ENCODE data around the gene BTBD16. TPM values are rescaled to one million over a fixed set of nuclear protein-coding genes. Genes with fewer than 3 reads are reported as not detected.

Gene BTBD16
- total RNA-seq, 2 experiments from 2014 or later, result 0.06 TPM; not detected in 1

DNA sequence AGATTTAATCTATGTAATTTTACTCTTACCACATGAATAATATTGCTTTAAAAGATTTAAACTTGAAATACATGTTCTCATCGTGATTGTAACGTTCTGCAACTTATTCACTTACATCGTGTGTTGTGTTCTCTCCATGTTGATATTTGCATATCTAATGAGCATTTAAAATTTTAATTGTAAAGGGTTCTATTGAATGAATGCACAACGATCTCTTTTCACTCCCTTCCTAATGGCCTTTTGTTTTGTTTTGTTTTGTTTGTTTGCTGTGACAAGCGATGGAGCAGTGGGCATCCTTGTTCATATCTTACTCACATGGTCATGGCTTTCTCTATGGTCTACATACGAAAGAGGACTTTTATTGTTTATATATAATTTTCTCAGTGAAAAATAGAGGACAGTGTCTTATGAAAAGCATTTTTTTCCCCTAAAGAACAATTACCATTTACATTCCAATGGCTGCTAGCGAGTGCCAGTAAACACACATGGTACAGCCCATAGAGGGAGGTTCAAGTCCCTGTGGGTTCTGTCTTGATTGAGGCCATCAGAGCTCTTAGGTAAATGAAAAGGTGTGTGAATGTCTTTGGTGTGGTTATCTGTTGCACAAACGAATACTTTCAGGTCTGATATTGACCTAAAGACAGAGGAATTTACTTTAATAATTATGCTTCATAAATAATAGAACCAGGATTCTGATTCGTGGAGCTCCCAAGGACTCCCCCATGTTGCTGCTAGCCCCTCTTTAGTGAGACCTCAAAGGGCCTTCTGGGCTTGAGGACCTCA is 32.4 kb downstream of the BTBD16 start:
- ChIA-PET CTCF (ENCODE audit: unreplicated experiment) (no interaction called here), POLR2A (interaction anchor here (0.5 to 0.6 kb wide), 2 partner anchors 71 to 83 kb away, joined by 3 read pairs; no protein-coding TSS in a partner anchor)
- H2AFZ ChIP-seq (ENCODE audit: low read length), result no peak overlapping the region
- peaks cover 34% of the 10 kb centered on the region for H3K4me1 ChIP-seq (ENCODE audit: insufficient read depth, low read length, poor library complexity, severe bottlenecking)
- H3K9me2 ChIP-seq (ENCODE audit: insufficient read depth, low read length), result no peaks in the 10 kb centered on the region
- peaks cover 13% of the 10 kb centered on the region; the same call in 1 of the 2 replicates for H3K9me3 ChIP-seq (ENCODE audit: low read length)
- DNase-seq (ENCODE audit: low spot score), result no peak
- BruUV-seq (replicated peaks), result no TSS peak
- no peak overlapping the region for H3K27ac ChIP-seq (ENCODE audit: low read depth, low read length, poor library complexity, severe bottlenecking)
- no peaks in the 10 kb centered on the region for H3K36me3 ChIP-seq (ENCODE audit: insufficient read depth, low read length)
- H4K20me1 ChIP-seq (ENCODE audit: insufficient read depth, low read length), result no peaks in the 10 kb centered on the region
- no peak overlapping the region for H3K4me3 ChIP-seq (ENCODE audit: low read depth, low read length, poor library complexity, severe bottlenecking)
- no peak for TF ChIP-seq EZH2phosphoT487 (IDR thresholded peaks at IDR 0.05; ENCODE audit: borderline replicate concordance, low read depth, low read length)
- TF ChIP-seq, protein P1, sequence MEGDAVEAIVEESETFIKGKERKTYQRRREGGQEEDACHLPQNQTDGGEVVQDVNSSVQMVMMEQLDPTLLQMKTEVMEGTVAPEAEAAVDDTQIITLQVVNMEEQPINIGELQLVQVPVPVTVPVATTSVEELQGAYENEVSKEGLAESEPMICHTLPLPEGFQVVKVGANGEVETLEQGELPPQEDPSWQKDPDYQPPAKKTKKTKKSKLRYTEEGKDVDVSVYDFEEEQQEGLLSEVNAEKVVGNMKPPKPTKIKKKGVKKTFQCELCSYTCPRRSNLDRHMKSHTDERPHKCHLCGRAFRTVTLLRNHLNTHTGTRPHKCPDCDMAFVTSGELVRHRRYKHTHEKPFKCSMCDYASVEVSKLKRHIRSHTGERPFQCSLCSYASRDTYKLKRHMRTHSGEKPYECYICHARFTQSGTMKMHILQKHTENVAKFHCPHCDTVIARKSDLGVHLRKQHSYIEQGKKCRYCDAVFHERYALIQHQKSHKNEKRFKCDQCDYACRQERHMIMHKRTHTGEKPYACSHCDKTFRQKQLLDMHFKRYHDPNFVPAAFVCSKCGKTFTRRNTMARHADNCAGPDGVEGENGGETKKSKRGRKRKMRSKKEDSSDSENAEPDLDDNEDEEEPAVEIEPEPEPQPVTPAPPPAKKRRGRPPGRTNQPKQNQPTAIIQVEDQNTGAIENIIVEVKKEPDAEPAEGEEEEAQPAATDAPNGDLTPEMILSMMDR (conservative IDR thresholded peaks at IDR 0.05; ENCODE audit: low read length), result no peak
- no peak overlapping the region for H3K4me2 ChIP-seq (ENCODE audit: low read length)
- H3K79me2 ChIP-seq (ENCODE audit: insufficient read depth, low read depth, low read length), result no peaks in the 10 kb centered on the region
- intact Hi-C loops (cut with micrococcal nuclease; ENCODE audit: unreplicated experiment), result no loop called here

DNA sequence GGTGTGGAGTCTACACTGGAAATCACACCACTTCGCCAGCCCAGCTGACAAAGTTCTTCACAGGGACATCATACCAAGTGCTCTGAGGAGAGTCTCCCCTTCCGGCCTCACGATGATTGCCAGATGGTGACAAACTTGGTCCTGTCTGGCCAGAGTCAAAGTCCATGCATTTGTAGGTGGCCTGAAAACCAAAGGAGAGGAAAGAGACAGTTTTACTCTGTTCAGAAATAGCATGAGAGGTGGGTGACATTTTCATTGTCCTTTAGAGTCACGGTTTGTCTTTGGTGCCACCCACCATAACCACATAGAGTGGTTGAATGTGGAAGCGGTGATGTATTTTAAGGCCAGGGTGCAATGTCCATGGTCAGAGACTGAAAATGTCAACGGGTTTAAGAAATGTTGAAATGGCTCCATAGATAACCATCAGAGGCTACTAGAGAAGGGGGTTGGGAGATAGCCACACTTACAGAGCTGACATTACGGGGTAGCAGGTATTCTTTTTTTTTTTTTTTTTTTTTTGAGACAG is 33.0 kb downstream of the BTBD16 start:
- intact Hi-C loops (cut with micrococcal nuclease; ENCODE audit: unreplicated experiment), result no loop called here
- no peak for TF ChIP-seq EZH2phosphoT487 (IDR thresholded peaks at IDR 0.05; ENCODE audit: borderline replicate concordance, low read depth, low read length)
- TF ChIP-seq, protein P1 (conservative IDR thresholded peaks at IDR 0.05; ENCODE audit: low read length), result no peak
- BruUV-seq (replicated peaks), result no TSS peak

More for the DNA sequence above, 33.0 kb downstream of the BTBD16 start:
- Histone ChIP-seq H4K20me1 (ENCODE audit: insufficient read depth, low read length) (no peaks in the 10 kb centered on the region), H3K79me2 (ENCODE audit: insufficient read depth, low read depth, low read length) (no peaks in the 10 kb centered on the region), H3K4me1 (ENCODE audit: insufficient read depth, low read length, poor library complexity, severe bottlenecking) (peaks cover 37% of the 10 kb centered on the region), H3K4me2 (ENCODE audit: low read length) (no peak overlapping the region), H3K4me3 (ENCODE audit: low read depth, low read length, poor library complexity, severe bottlenecking) (no peak overlapping the region), H3K36me3 (ENCODE audit: insufficient read depth, low read length) (no peaks in the 10 kb centered on the region), H3K27ac (ENCODE audit: low read depth, low read length, poor library complexity, severe bottlenecking) (no peak overlapping the region), H2AFZ (ENCODE audit: low read length) (no peak overlapping the region), H3K9me3 (ENCODE audit: low read length) (peaks cover 13% of the 10 kb centered on the region; the same call in 1 of the 2 replicates), H3K9me2 (ENCODE audit: insufficient read depth, low read length) (no peaks in the 10 kb centered on the region)
- ChIA-PET POLR2A (interaction anchor here (0.5 to 0.7 kb wide), 3 partner anchors 17 to 432 kb away, joined by 3 to 4 read pairs (median 3); no protein-coding TSS in a partner anchor), CTCF (ENCODE audit: unreplicated experiment) (no interaction called here)
- DNase-seq (ENCODE audit: low spot score), result no peak
